GM06990 (cell line): ENCODE data around the gene PNKP.

ENCODE experiments used
- DNase-seq: peaks from one replicate; pipeline ENCODE4 v3.0.0-alpha.2; 2011; ENCODE audit not compliant: insufficient read length; ENCODE audit errors: extremely low read depth
- H3K27me3 ChIP-seq: replicated peaks from 2 replicates; pipeline ENCODE4 v1.6.0; 2011; ENCODE audit warnings: low read length; ENCODE audit not compliant: control insufficient read depth, insufficient read depth
- H3K36me3 ChIP-seq: 2 replicates; pipeline ENCODE4 v1.5.1; 2011; ENCODE audit warnings: low read length; ENCODE audit not compliant: control insufficient read depth, insufficient read depth
- H3K4me3 ChIP-seq: replicated peaks from 2 replicates; pipeline ENCODE4 v1.5.1; 2011; ENCODE audit warnings: low read depth, mild to moderate bottlenecking, control low read depth, low read length
- CTCF ChIP-seq: IDR thresholded peaks from 2 replicates; pipeline ENCODE4 v1.5.1; 2011; ENCODE audit warnings: low read length, control low read depth, mild to moderate bottlenecking, inconsistent platforms; ENCODE audit not compliant: insufficient read depth, poor library complexity, severe bottlenecking

The PNKP gene

GRCh38 chr19:49818649-49819370, 48.6 kb downstream of the PNKP start:
- H3K36me3 ChIP-seq, result peaks cover 5% of the 10 kb centered on the region

GRCh38 chr19:49817964-49818648, 49.3 kb downstream of the PNKP start, which contains the start of gene MED25:
MED25 (plus strand) TSS chr19:49818289; CDS start chr19:49818342, 53 bp downstream.
- no peak for TF ChIP-seq CTCF
- Histone ChIP-seq H3K27me3 (no peaks in the 10 kb centered on the region), H3K36me3 (peaks cover 4% of the 10 kb centered on the region), H3K4me3 (peak within 1 kb of the TSS; percentile 74)
- peak; percentile 94 for DNase-seq

More at GRCh38 chr19:49818649-49819370, 48.6 kb downstream of the PNKP start:
- no peaks in the 10 kb centered on the region for H3K27me3 ChIP-seq
- peak overlapping the region; percentile 74 for H3K4me3 ChIP-seq
- DNase-seq, result no peak
- no peak for TF ChIP-seq CTCF

GRCh38 chr19:49816590-49816989, 50.8 kb downstream of the PNKP start:
- Histone ChIP-seq H3K4me3 (no peak overlapping the region), H3K27me3 (no peaks in the 10 kb centered on the region), H3K36me3 (peaks cover 3% of the 10 kb centered on the region)
- TF ChIP-seq CTCF, result no peak
- no peak for DNase-seq

GRCh38 chr19:49814010-49814409, 53.4 kb downstream of the PNKP start:
- Histone ChIP-seq H3K27me3 (no peaks in the 10 kb centered on the region), H3K36me3 (no peaks in the 10 kb centered on the region), H3K4me3 (peak overlapping the region; percentile 77)
- no peak for DNase-seq
- no peak for TF ChIP-seq CTCF

- H3K36me3 ChIP-seq, result no peaks in the 10 kb centered on the region
- peak; percentile 13 for TF ChIP-seq CTCF
- peak; percentile 85 for DNase-seq
- H3K27me3 ChIP-seq, result no peaks in the 10 kb centered on the region
- peak within 1 kb of the TSS; percentile 77 for H3K4me3 ChIP-seq
These were observed 54.1 kb downstream of the PNKP start, which contains the start of gene FUZ for GRCh38 chr19:49812997-49813861. FUZ (minus strand) TSS chr19:49813292; CDS start chr19:49813106, 186 bp downstream.
